Liver (tissue), 3 donors: Measurements from ENCODE around the gene DNM2.

ENCODE experiments used
- ATF3 ChIP-seq: IDR thresholded peaks from 2 replicates; pipeline ENCODE4 v1.6.1; 2016; ENCODE audit warnings: antibody characterized with exemption
- CTCF ChIP-seq: fragments of 150-350 bp; IDR thresholded peaks from 2 replicates; pipeline ENCODE4 v1.5.1; 2017; ENCODE audit warnings: improper control_type of control experiment, low read depth, low read length; ENCODE audit not compliant: missing input control
- GABPA ChIP-seq, 2 donors: IDR thresholded peaks in 1 of 2; conservative IDR thresholded peaks in 1 of 2; 2 replicates each; pipeline ENCODE4 v1.6.1; 2016; ENCODE audit warnings: antibody characterized with exemption in 2 of 2, mild to moderate bottlenecking in 1 of 2, moderate library complexity in 1 of 2
- HNF4A ChIP-seq, 2 donors: conservative IDR thresholded peaks; 2 replicates each; pipeline ENCODE4 v1.6.1; 2016; ENCODE audit warnings: antibody characterized with exemption in 2 of 2, mild to moderate bottlenecking in 2 of 2
- HNF4G ChIP-seq: IDR thresholded peaks from 2 replicates; pipeline ENCODE4 v1.6.1; 2016; ENCODE audit warnings: antibody characterized with exemption
- JUND ChIP-seq, 2 donors: IDR thresholded peaks; 2 replicates each; pipeline ENCODE4 v1.6.1; 2016; ENCODE audit warnings: antibody characterized with exemption in 2 of 2
- MAX ChIP-seq: IDR thresholded peaks from 2 replicates; pipeline ENCODE4 v1.6.1; 2016; ENCODE audit warnings: antibody characterized with exemption
- RAD21 ChIP-seq, 2 donors: IDR thresholded peaks; 2 replicates each; pipeline ENCODE4 v1.6.1; 2016; ENCODE audit warnings: antibody characterized with exemption in 2 of 2, mild to moderate bottlenecking in 2 of 2
- REST ChIP-seq: IDR thresholded peaks from 2 replicates; pipeline ENCODE4 v1.6.1; 2016; ENCODE audit warnings: antibody characterized with exemption, mild to moderate bottlenecking
- RXRA ChIP-seq, 2 donors: IDR thresholded peaks; 2 replicates each; pipeline ENCODE4 v1.6.1; 2017 to 2018; ENCODE audit warnings: antibody characterized with exemption in 2 of 2, mild to moderate bottlenecking in 1 of 2
- SP1 ChIP-seq: IDR thresholded peaks from 2 replicates; pipeline ENCODE4 v1.6.1; 2018; ENCODE audit warnings: antibody characterized with exemption, mild to moderate bottlenecking
- TAF1 ChIP-seq: conservative IDR thresholded peaks from 2 replicates; pipeline ENCODE4 v1.6.1; 2016; ENCODE audit warnings: antibody characterized with exemption, mild to moderate bottlenecking
- YY1 ChIP-seq: IDR thresholded peaks from 2 replicates; pipeline ENCODE4 v1.6.1; 2016; ENCODE audit warnings: antibody characterized with exemption, mild to moderate bottlenecking
- ZBTB33 ChIP-seq: IDR thresholded peaks from 2 replicates; pipeline ENCODE4 v1.6.1; 2016; ENCODE audit warnings: antibody characterized with exemption
- donor health status: healthy.
- donor health status: healthy.

GRCh38 chr19:10712754-10713153 lies 5.1 kb upstream of the DNM2 start:
- TF ChIP-seq JUND (IDR thresholded peaks at IDR 0.05) = no peak
- no peak for TF ChIP-seq CTCF
- TF ChIP-seq SP1 = no peak
- no peak for TF ChIP-seq TAF1
- TF ChIP-seq MAX = no peak
- TF ChIP-seq RAD21 (IDR thresholded peaks at IDR 0.05) = no peak
- no peak for TF ChIP-seq GABPA (IDR thresholded peaks at IDR 0.05 in 1 of 2, conservative IDR thresholded peaks at IDR 0.05 in 1 of 2)
- TF ChIP-seq HNF4A (conservative IDR thresholded peaks at IDR 0.05) = no peak
- TF ChIP-seq REST = no peak
- no peak for TF ChIP-seq ATF3
- TF ChIP-seq RXRA (IDR thresholded peaks at IDR 0.05) = no peak
- no peak for TF ChIP-seq ZBTB33
- no peak for TF ChIP-seq HNF4G
- no peak for TF ChIP-seq YY1
